ENCODE results near the gene GCNA.

- TF ChIP-seq, protein P1, sequence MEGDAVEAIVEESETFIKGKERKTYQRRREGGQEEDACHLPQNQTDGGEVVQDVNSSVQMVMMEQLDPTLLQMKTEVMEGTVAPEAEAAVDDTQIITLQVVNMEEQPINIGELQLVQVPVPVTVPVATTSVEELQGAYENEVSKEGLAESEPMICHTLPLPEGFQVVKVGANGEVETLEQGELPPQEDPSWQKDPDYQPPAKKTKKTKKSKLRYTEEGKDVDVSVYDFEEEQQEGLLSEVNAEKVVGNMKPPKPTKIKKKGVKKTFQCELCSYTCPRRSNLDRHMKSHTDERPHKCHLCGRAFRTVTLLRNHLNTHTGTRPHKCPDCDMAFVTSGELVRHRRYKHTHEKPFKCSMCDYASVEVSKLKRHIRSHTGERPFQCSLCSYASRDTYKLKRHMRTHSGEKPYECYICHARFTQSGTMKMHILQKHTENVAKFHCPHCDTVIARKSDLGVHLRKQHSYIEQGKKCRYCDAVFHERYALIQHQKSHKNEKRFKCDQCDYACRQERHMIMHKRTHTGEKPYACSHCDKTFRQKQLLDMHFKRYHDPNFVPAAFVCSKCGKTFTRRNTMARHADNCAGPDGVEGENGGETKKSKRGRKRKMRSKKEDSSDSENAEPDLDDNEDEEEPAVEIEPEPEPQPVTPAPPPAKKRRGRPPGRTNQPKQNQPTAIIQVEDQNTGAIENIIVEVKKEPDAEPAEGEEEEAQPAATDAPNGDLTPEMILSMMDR (IDR thresholded peaks at IDR 0.05) = no peak
- TF ChIP-seq POLR2A (IDR thresholded peaks at IDR 0.05) = no peak
These were observed 46.0 kb upstream of the GCNA start for GRCh38 chrX:71532078-71532752.
